GM23248 (cell line): ENCODE data around the gene RHBDF1.

Experiments
- EZH2 ChIP-seq: fragments of 200-600 bp; sonication (generic); IDR thresholded peaks from 2 replicates; pipeline ENCODE4 v1.6.1; 2018; ENCODE audit warnings: antibody characterized with exemption, mild to moderate bottlenecking; ENCODE audit not compliant: insufficient read depth, poor library complexity, severe bottlenecking
- EZH2phosphoT487 ChIP-seq: fragments of 200-600 bp; sonication (generic); IDR thresholded peaks from 2 replicates; pipeline ENCODE4 v1.6.1; 2018; ENCODE audit warnings: antibody characterized with exemption, moderate library complexity, mild to moderate bottlenecking, low read depth; ENCODE audit not compliant: insufficient read depth

DNA sequence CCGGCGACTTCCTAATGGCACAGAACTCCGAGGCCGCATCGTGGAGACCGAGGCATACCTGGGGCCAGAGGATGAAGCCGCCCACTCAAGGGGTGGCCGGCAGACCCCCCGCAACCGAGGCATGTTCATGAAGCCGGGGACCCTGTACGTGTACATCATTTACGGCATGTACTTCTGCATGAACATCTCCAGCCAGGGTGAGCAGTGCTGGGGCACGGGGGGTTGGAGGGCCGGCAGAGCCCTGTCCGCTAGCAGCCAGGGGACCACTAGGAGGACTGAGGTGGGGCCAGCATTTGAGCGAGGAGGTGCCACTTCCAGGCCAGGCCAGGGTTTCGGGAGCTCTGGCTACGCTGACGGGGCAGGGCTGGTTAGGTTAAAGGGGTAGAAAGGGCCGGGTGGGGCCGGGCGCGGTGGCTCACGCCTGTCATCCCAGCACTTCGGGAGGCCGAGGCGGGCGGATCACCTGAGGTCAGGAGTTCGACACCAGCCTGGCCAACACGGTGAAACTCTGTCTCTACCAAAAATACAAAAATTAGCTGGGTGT is 10.7 kb upstream of the RHBDF1 start:
- TF ChIP-seq EZH2 (no peak), EZH2phosphoT487 (no peak)
